HL-60 (cell line): ENCODE data around the gene CHI3L2.

ENCODE experiments used
- CTCF ChIP-seq: IDR thresholded peaks from one replicate; pipeline ENCODE4 v1.5.1; 2011; ENCODE audit warnings: low read length, control low read depth, inconsistent platforms; ENCODE audit not compliant: insufficient read depth
- GABPA ChIP-seq: IDR thresholded peaks from 2 replicates; pipeline ENCODE4 v1.6.1; 2012; ENCODE audit warnings: low read depth
- POLR2AphosphoS5 ChIP-seq: IDR thresholded peaks from 2 replicates; pipeline ENCODE4 v1.6.1; 2012; ENCODE audit warnings: low read depth
- REST ChIP-seq: IDR thresholded peaks from 2 replicates; pipeline ENCODE4 v1.6.1; 2012; ENCODE audit warnings: low read depth; ENCODE audit not compliant: insufficient replicate concordance
- SPI1 ChIP-seq: IDR thresholded peaks from 2 replicates; pipeline ENCODE4 v1.6.1; 2012; ENCODE audit warnings: low read depth, mild to moderate bottlenecking, borderline replicate concordance

GRCh38 chr1:111214074-111214801, 13.3 kb upstream of the CHI3L2 start:
- no peak for TF ChIP-seq CTCF
- TF ChIP-seq POLR2AphosphoS5, result no peak
- no peak for TF ChIP-seq REST
- no peak for TF ChIP-seq SPI1
- no peak for TF ChIP-seq GABPA
